HG03520 (cell line): ENCODE measurements around the gene ELMOD1.

Experiments
- ATAC-seq: cut with Tn5 transposase; IDR thresholded peaks from one replicate; pipeline ENCODE4 v1.9.1; 2021; ENCODE audit warnings: mild to moderate bottlenecking, moderate library complexity; ENCODE audit not compliant: unreplicated experiment

The ELMOD1 gene

GRCh38 chr11:107631931-107632330 is 41.0 kb downstream of the ELMOD1 start:
- ATAC-seq = no peak

DNA sequence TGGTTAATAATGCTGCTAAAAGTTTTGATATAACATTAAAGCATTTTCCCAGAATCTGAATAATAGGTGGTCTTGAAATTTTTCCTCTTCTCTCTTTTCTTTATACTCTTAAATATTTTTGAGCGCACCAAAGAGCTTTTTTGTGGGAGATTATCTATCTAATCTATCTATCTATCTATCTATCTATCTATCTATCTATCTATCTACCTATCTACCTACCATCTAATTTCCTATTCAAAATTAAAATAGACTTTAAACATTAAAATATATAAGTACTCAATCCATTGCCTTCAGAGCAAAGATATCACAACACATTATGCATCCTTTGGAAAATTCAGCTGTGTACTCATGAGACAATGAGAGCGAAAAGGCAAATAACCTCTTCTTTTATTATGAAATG is 55.8 kb downstream of the ELMOD1 start:
- no peak for ATAC-seq

DNA sequence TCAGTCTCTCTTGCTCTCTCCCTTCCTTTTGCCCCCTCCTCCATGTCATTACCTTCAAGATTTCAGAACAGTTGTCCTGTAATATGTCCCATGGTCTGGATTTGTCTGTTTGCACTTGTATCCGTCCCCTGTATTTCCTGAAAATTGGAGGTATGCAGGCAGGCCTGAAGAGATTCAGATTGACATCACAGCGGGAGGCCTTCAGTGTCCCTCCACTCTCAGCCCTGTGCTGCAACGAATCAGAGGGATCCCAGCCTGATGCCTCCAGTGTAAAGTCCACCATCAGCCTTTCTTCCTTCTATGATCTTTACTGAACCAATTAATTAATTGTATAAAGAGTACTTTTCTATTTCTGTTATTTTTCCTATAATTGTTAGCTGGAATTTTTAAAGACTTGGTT is 57.3 kb downstream of the ELMOD1 start:
- ATAC-seq = no peak

- ATAC-seq = no peak
Measured at GRCh38 chr11:107651672-107652071, 60.7 kb downstream of the ELMOD1 start.

GRCh38 chr11:107653076-107653475 is 62.1 kb downstream of the ELMOD1 start:
- no peak for ATAC-seq

GRCh38 chr11:107655602-107656001 is 64.7 kb downstream of the ELMOD1 start:
- ATAC-seq = no peak

GRCh38 chr11:107659310-107659709 is 68.4 kb downstream of the ELMOD1 start:
- ATAC-seq = no peak

DNA sequence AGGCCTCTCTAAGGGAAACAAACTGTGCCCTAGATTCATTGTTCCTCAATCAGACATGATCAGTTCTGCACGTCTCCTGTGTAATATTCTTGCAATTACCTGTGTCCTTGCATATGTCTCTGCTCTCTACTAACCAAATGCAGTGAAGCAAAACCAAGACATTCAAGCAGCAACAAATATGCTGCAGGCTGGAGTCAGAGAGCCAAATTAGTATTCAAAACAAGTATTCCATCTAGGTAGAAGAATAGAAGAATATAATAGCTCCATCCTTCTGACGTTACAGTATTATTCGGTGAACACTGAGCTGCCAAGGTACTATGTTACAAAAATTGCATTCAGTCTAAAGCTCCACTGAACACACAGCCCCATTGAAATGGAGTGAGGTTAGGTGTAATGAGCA is 69.1 kb downstream of the ELMOD1 start:
- no peak for ATAC-seq

DNA sequence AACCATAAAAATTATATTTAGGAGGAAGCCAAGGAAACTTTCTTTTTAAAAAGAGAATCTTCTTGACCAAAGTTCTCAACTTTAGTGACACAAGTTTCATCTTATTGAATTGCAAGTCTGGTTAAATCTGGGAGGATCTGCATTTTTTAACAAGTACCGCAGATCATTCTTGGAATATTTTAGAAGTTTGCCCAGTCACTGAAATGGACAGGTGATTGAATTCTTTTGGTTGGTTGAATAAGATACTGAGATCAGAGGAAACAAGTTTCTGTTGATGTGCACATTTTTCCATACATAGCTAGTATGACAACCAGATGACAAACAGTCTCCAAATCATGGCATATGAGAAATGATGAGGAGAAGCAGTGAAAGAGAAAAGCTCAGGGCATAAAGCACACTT is 70.7 kb downstream of the ELMOD1 start:
- no peak for ATAC-seq

DNA sequence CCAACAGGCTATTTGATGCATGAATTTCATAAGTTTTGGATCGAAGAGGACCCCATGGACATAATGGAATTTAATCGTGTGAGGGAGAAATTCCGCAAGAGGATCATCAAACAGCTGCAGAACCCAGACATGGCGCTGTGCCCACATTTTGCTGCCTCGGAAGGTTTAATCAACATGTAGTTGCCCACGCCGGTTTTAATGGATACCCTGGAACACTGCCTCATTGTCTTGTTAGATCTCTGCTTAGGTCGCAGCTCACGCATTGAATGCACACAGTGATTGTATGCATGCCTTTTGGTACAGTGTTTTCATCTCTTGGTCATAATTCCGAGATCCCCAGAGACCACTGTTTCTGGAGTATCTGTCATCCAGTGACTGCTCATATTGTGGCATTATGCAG is 74.1 kb downstream of the ELMOD1 start:
- no peak for ATAC-seq

DNA sequence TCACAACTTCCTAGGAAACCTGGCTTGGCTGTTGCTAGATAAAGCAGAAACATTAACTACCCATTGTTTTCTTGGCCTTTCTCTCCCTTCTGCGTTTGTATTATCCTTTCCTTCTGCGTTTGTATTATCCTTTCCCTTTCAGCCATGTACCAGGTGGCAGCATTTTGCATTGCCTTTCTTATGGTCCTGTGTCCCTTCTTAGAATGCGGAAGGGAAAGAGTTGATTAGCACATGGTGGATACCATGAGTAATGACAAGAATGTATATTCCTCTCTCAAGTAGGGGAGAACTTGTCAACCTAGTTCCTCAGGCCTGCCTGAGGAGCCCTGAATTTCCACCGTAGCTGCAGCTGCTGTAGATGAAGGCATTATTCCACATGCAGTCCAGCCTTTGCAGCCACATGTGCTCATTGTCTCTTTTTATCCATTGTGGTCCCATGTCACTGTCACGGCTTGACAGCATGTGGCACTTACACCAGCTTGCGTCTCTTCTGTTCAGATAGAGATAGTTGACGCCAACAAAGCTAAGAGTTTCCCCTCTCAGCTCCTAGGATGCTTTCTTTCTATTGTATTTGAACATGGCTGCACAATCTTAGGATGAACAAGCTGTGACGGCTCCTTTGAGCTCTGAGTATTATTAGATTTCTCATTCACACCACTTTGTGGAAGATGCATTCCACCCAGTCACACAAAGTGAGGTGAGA is 76.1 kb downstream of the ELMOD1 start:
- no peak for ATAC-seq

DNA sequence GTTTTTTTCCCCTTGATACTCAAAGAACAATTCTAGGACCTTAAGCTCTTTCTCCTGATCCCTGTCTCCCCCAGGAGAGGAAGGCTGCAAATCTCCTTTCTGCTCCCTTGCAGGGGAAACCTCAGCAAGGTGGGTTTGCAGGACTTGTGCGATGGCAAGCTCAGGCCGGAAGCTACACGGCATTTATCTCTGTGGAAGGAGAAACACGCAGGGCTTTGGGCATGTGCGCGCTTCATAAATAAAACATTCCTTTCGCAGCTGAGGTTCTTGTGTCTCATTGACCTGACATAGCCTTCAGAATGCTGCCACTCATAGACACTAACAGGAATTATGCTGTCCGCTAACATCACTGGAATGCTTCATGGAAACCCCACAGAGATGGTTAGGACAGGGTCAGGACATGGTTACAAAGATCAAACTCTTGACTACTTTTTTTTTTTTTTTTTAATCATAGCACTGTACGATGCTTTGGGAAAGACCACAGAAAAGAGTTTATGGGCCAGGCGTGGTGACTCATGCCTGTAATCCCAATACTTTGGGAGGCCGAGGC is 78.3 kb downstream of the ELMOD1 start:
- ATAC-seq = no peak

DNA sequence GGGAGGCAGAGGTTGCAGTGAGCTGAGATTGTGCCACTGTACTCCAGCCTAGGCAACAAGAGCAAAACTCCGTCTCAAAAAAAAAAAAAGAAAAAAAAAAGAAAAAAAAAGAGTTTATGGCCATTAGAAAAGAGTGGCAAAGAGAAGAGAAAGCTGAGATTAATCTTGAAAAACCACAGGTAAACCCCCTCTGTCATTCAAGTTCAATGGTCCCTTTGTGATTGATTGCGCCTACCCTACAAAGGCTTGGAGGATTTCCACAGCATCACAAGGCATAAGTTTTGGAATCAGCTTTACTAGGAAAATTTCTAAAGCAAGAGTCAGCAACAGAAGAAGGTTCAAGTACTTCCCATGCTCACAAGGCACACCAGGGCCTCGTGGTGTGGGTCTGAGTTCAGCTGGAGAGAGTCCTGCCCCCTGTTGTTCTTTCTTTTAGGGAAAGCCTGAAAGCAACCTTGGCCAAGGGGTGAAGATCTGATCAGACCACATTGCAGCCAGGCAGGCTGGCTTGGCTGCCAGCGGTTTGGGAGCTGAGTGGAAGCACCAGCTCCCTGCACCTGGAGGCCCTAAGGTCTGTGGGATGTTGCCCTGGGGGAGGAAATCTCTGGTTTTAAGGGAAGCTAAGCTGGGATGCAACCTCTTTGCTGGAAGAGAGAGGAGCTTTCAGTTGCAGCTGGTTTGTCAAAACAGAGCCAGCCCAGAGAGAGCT is 79.1 kb downstream of the ELMOD1 start:
- no peak for ATAC-seq

DNA sequence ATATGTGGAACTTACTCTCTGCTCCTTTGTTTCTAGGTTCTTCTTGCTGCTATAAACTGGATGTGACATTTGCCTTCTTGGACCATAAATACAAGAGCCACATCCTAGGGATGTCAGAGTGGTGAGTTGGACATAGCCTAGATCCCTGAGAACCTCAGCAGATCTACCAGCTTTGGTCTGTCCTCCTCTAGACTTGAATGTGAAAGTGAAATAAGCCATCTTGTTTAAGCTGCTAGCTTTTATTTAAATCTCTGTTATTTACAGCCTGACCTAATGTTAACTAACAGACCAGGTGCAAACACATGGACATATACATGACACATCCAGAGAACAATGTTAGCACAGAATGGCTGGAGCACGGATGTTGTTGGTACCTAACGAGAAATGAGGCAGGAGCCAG is 85.0 kb downstream of the ELMOD1 start:
- ATAC-seq = no peak

GRCh38 chr11:107676336-107677057 is 85.5 kb downstream of the ELMOD1 start:
- ATAC-seq = no peak

- ATAC-seq = no peak
Measured at GRCh38 chr11:107677924-107678631, 87.1 kb downstream of the ELMOD1 start.

- no peak for ATAC-seq
Measured at GRCh38 chr11:107678632-107678971, 87.7 kb downstream of the ELMOD1 start.

GRCh38 chr11:107679255-107680024 is 88.5 kb downstream of the ELMOD1 start:
- ATAC-seq = no peak

GRCh38 chr11:107682171-107682570 is 91.2 kb downstream of the ELMOD1 start:
- ATAC-seq = no peak

DNA sequence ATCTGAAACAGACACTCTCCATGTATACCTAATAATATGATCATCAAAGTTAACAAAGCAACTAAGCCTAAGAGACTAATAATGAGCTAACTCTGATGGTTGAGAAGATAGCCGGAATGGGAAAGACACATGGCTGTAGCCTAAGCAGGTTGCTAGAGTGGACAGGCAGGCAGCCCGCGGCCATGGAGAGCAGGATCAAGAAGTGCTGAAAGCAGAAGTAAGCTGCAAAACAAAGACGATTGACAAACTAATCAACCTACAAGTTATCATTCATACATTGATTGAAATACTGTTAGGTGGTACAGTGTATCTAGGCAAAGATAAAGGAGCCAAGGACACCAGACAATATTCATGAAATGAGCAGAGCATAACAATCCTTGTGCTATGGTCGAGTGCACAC is 91.6 kb downstream of the ELMOD1 start:
- ATAC-seq = no peak
